NCI-H460 (cell line): ENCODE data around the gene PRSS57. TPM values are rescaled to one million over a fixed set of nuclear protein-coding genes. Genes with fewer than 3 reads are reported as not detected.
A peak's percentile ranks its signal among the peaks of the same experiment; 100 is the strongest.
"Not testable (repeated sequence)": the region's sequence is repeated elsewhere in the genome, so short reads cannot be mapped to it uniquely, and the experiment has no call there.

Experiments
- DNase-seq: peaks from one replicate; pipeline ENCODE4 v3.0.0-alpha.2; 2016; ENCODE audit warnings: low read depth; ENCODE audit errors: extremely low read depth
- total RNA-seq: library from RNA; depleted of rRNA; stranded (reverse); fragments of >200 nt; shearing (Covaris generic); gene quantifications from 2 replicates; pipeline ENCODE4 v1.2.3, GENCODE V29; 2014

Gene PRSS57
- total RNA-seq, 1 experiment from 2014 or later, result not detected

GRCh38 chr19:676007-676338 is 19.3 kb downstream of the PRSS57 start:
- DNase-seq, result no peak

- no peak for DNase-seq
Observed at GRCh38 chr19:674282-675151, 20.7 kb downstream of the PRSS57 start.

- no peak for DNase-seq
Observed at GRCh38 chr19:670609-671075, 24.6 kb downstream of the PRSS57 start.

GRCh38 chr19:668675-669434 is 26.4 kb downstream of the PRSS57 start:
- DNase-seq, result not testable (repeated sequence)

GRCh38 chr19:666985-667573 is 28.2 kb downstream of the PRSS57 start:
- not testable (repeated sequence) for DNase-seq

GRCh38 chr19:664913-665443 is 30.3 kb downstream of the PRSS57 start:
- peak; percentile 64 for DNase-seq

GRCh38 chr19:663682-664117 is 31.6 kb downstream of the PRSS57 start:
- no peak for DNase-seq

GRCh38 chr19:662962-663681 is 32.1 kb downstream of the PRSS57 start, which contains the start of gene RNF126:
Gene RNF126 (minus strand): TSS chr19:663214. CDS start chr19:663121, 93 bp downstream.
- DNase-seq, result peak; percentile 80

GRCh38 chr19:662207-662961 is 32.9 kb downstream of the PRSS57 start:
- no peak for DNase-seq

GRCh38 chr19:661427-662196 is 33.6 kb downstream of the PRSS57 start:
- no peak for DNase-seq

GRCh38 chr19:660793-661426 is 34.3 kb downstream of the PRSS57 start:
- DNase-seq, result no peak

GRCh38 chr19:658916-659839 is 36.1 kb downstream of the PRSS57 start:
- DNase-seq, result no peak

GRCh38 chr19:658059-658839 is 37.0 kb downstream of the PRSS57 start:
- DNase-seq, result no peak

GRCh38 chr19:657611-658010 is 37.6 kb downstream of the PRSS57 start:
- no peak for DNase-seq

GRCh38 chr19:656751-657559 is 38.3 kb downstream of the PRSS57 start:
- DNase-seq, result no peak

- DNase-seq, result no peak
Observed at GRCh38 chr19:655691-656090, 39.6 kb downstream of the PRSS57 start.
